ENCODE data around the gene DERL2. TPM values are rescaled to one million over a fixed set of nuclear protein-coding genes. Genes with fewer than 3 reads are reported as not detected.

DERL2 gene
- total RNA-seq, 4 donors from 2014 or later, result 22.0 to 30.6 (median 23.4) TPM

GRCh38 chr17:5511401-5512225 is 25.6 kb upstream of the DERL2 start:
- no peak overlapping the region for H3K4me3 ChIP-seq
- H3K36me3 ChIP-seq, result peaks cover 0 to 15% (median 0%) of the 10 kb centered on the region in 3 donors
- no peak overlapping the region for H3K27ac ChIP-seq
- no peak for TF ChIP-seq POLR2A (IDR thresholded peaks at IDR 0.05)
- TF ChIP-seq EP300 (IDR thresholded peaks at IDR 0.05), result no peak
- TF ChIP-seq CTCF (IDR thresholded peaks at IDR 0.05), result no peak
- no peaks in the 10 kb centered on the region for H3K4me1 ChIP-seq
- WGBS, 2 donors, result 45 to 59% methylated on average over 17 of the region's 17 CpGs
- DNase-seq (ENCODE audit: low spot score in 2 of 2), result no peak
- H3K9me3 ChIP-seq, result no peaks in the 10 kb centered on the region
- H3K27me3 ChIP-seq, result no peaks in the 10 kb centered on the region

GRCh38 chr17:5510771-5511170 is 24.8 kb upstream of the DERL2 start:
- Histone ChIP-seq H3K27ac (no peak overlapping the region), H3K4me3 (no peak overlapping the region)

GRCh38 chr17:5509482-5509881 is 23.5 kb upstream of the DERL2 start:
- TF ChIP-seq POLR2A (IDR thresholded peaks at IDR 0.05) (no peak), CTCF (IDR thresholded peaks at IDR 0.05) (no peak), EP300 (IDR thresholded peaks at IDR 0.05) (no peak)
- 86 to 87% methylated on average over 8 of the region's 8 CpGs for WGBS, 2 donors
- DNase-seq (ENCODE audit: low spot score in 2 of 2), result no peak
- H3K27me3 ChIP-seq, result no peaks in the 10 kb centered on the region
- no peaks in the 10 kb centered on the region for H3K9me3 ChIP-seq
- no peaks in the 10 kb centered on the region for H3K36me3 ChIP-seq
- no peak overlapping the region for H3K4me3 ChIP-seq
- H3K4me1 ChIP-seq, result no peaks in the 10 kb centered on the region
- H3K27ac ChIP-seq, result no peak overlapping the region

More at GRCh38 chr17:5510771-5511170, 24.8 kb upstream of the DERL2 start:
- H3K27me3 ChIP-seq, result no peaks in the 10 kb centered on the region
- 93% methylated on average over 8 of the region's 8 CpGs for WGBS, 2 donors
- H3K4me1 ChIP-seq, result no peaks in the 10 kb centered on the region
- DNase-seq (ENCODE audit: low spot score in 2 of 2), result no peak
- no peaks in the 10 kb centered on the region for H3K9me3 ChIP-seq
- peaks cover 0 to 12% (median 0%) of the 10 kb centered on the region in 3 donors for H3K36me3 ChIP-seq
- no peak for TF ChIP-seq CTCF (IDR thresholded peaks at IDR 0.05)

- no peak for DNase-seq (ENCODE audit: low spot score in 2 of 2)
These were observed 22.8 kb upstream of the DERL2 start for GRCh38 chr17:5508810-5509209.

More at GRCh38 chr17:5508810-5509209, 22.8 kb upstream of the DERL2 start:
- no peak for TF ChIP-seq CTCF (IDR thresholded peaks at IDR 0.05)
- TF ChIP-seq POLR2A (IDR thresholded peaks at IDR 0.05), result no peak
- no peak for TF ChIP-seq EP300 (IDR thresholded peaks at IDR 0.05)
- no peaks in the 10 kb centered on the region for H3K4me1 ChIP-seq
- WGBS, 2 donors, result 11 to 39% methylated on average over 4 of the region's 4 CpGs
- H3K27ac ChIP-seq, result no peak overlapping the region
- no peaks in the 10 kb centered on the region for H3K27me3 ChIP-seq
- no peaks in the 10 kb centered on the region for H3K36me3 ChIP-seq
- no peaks in the 10 kb centered on the region for H3K9me3 ChIP-seq
- H3K4me3 ChIP-seq, result no peak overlapping the region
